Transverse colon (tissue), 4 donors: Measurements from ENCODE around the gene RBMX.

Source experiments
- CTCF ChIP-seq, 5 experiments: fragments of 200-600 bp in 3 of 5; fragments of 450-650 bp in 2 of 5; sonication (generic) in 3 of 5; IDR thresholded peaks; 1 replicate in 2 of 5; 2 replicates in 3 of 5; pipeline ENCODE4 v1.5.1; 2016 to 2017; ENCODE audit warnings: antibody characterized with exemption in 5 of 5, inconsistent platforms in 3 of 5, mild to moderate bottlenecking in 2 of 5, moderate library complexity in 1 of 5
- EP300 ChIP-seq: sonication (generic); formaldehyde crosslinking; IDR thresholded peaks from one replicate; pipeline ENCODE4 v1.6.1; 2017; ENCODE audit warnings: antibody characterized with exemption, low read depth
- POLR2A ChIP-seq: fragments of 450-650 bp; IDR thresholded peaks from one replicate; pipeline ENCODE4 v1.6.1; 2016; ENCODE audit warnings: antibody characterized with exemption, mild to moderate bottlenecking, moderate library complexity
- POLR2AphosphoS5 ChIP-seq, 3 donors: sonication (generic); formaldehyde crosslinking; IDR thresholded peaks; one replicate each; pipeline ENCODE4 v1.6.1; 2016; ENCODE audit warnings: antibody characterized with exemption in 3 of 3

DNA sequence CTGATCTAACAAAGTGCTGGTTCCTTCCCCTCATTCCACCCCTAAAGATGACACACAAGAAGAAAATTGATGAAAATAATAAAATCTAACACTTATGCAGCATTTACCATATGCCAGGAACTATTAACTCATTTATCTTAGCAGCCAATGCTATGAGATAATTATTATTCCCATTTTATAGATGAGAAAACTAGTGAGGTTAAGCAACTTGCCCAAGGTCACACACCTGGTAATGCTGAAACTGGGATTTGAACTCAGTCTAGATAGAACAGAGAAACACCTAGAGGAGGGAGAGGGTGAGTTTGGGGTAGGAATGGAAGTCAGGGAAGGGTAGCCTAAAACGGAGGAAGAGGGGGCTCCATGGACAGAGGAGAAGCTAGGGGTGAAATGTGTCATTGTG, 18.6 kb downstream of the RBMX start:
- TF ChIP-seq CTCF (IDR thresholded peaks at IDR 0.05): no peak
- no peak for TF ChIP-seq POLR2A
- no peak for TF ChIP-seq POLR2AphosphoS5 (IDR thresholded peaks at IDR 0.05)
- no peak for TF ChIP-seq EP300
